Stimulated activated CD4-positive, alpha-beta T cell treated with anti-CD3 and anti-CD28 coated beads, Interleukin-1b, Interleukin-23, amount 100 ng/mL, for 1 hour (primary cell): ENCODE data around the gene DUSP22.

Experiments used
- DNase-seq, 2 donors: peaks; one replicate each; pipeline ENCODE4 v3.0.0-alpha.2; 2020; ENCODE audit warnings: low read depth in 2 of 2

Gene DUSP22

GRCh38 chr6:297571-298232 is 5.4 kb downstream of the DUSP22 start:
- no peak for DNase-seq

- no peak for DNase-seq
Measured at GRCh38 chr6:298233-299103, 6.2 kb downstream of the DUSP22 start.

GRCh38 chr6:299104-299980 is 7.1 kb downstream of the DUSP22 start:
- no peak for DNase-seq

GRCh38 chr6:300026-300425 is 7.7 kb downstream of the DUSP22 start:
- DNase-seq = no peak

GRCh38 chr6:300494-301198 is 8.4 kb downstream of the DUSP22 start:
- no peak for DNase-seq

- DNase-seq = no peak
Measured at GRCh38 chr6:301526-301925, 9.2 kb downstream of the DUSP22 start.

- no peak for DNase-seq
Measured at GRCh38 chr6:301929-302705, 9.8 kb downstream of the DUSP22 start.

- DNase-seq = no peak
Measured at GRCh38 chr6:302760-303159, 10.5 kb downstream of the DUSP22 start.

- no peak for DNase-seq
Measured at GRCh38 chr6:303263-303662, 11.0 kb downstream of the DUSP22 start.

- no peak for DNase-seq
Measured at GRCh38 chr6:303948-304558, 11.8 kb downstream of the DUSP22 start.

GRCh38 chr6:304833-305370 is 12.6 kb downstream of the DUSP22 start:
- no peak for DNase-seq

GRCh38 chr6:305371-306206 is 13.3 kb downstream of the DUSP22 start:
- no peak for DNase-seq

GRCh38 chr6:306641-307061 is 14.4 kb downstream of the DUSP22 start:
- DNase-seq = no peak

- DNase-seq = no peak
Measured at GRCh38 chr6:307065-307814, 15.0 kb downstream of the DUSP22 start.

GRCh38 chr6:307874-308273 is 15.6 kb downstream of the DUSP22 start:
- no peak for DNase-seq

GRCh38 chr6:308307-308706 is 16.0 kb downstream of the DUSP22 start:
- no peak for DNase-seq

- DNase-seq = no peak
Measured at GRCh38 chr6:308768-309167, 16.5 kb downstream of the DUSP22 start.

GRCh38 chr6:309947-310346 is 17.7 kb downstream of the DUSP22 start:
- no peak for DNase-seq
